GM23248 (cell line): ENCODE results near the gene PTPRN2. TPM values are rescaled to one million over a fixed set of nuclear protein-coding genes. Genes with fewer than 3 reads are reported as not detected.

Experiments
- DNase-seq: peaks from one replicate; pipeline ENCODE4 v3.0.0-alpha.2; 2015
- H2AFZ ChIP-seq: fragments of 200-600 bp; sonication (generic); 2 replicates; pipeline ENCODE4 v1.6.1; 2016; ENCODE audit warnings: antibody characterized with exemption
- H3F3A ChIP-seq: fragments of 200-600 bp; sonication (generic); 2 replicates; pipeline ENCODE4 v1.6.1; 2016; ENCODE audit warnings: mild to moderate bottlenecking, antibody characterized with exemption, mixed run types; ENCODE audit not compliant: insufficient read depth
- H3K27ac ChIP-seq: fragments of 200-600 bp; sonication (generic); 2 replicates; pipeline ENCODE4 v1.5.1; 2016; ENCODE audit warnings: mild to moderate bottlenecking
- H3K27me3 ChIP-seq: fragments of 200-600 bp; sonication (generic); replicated peaks from 2 replicates; pipeline ENCODE4 v1.6.1; 2016; ENCODE audit warnings: mild to moderate bottlenecking; ENCODE audit not compliant: insufficient read depth
- H3K36me3 ChIP-seq: fragments of 200-600 bp; sonication (generic); 2 replicates; pipeline ENCODE4 v1.6.1; 2016; ENCODE audit warnings: low read depth, mild to moderate bottlenecking
- H3K4me1 ChIP-seq: fragments of 200-600 bp; sonication (generic); 2 replicates; pipeline ENCODE4 v1.6.1; 2016; ENCODE audit warnings: mild to moderate bottlenecking; ENCODE audit not compliant: insufficient read depth
- H3K4me2 ChIP-seq: fragments of 200-600 bp; sonication (generic); one replicate; pipeline ENCODE4 v1.6.1; 2016; ENCODE audit warnings: mild to moderate bottlenecking; ENCODE audit not compliant: unreplicated experiment
- H3K4me3 ChIP-seq: fragments of 200-600 bp; sonication (generic); 2 replicates; pipeline ENCODE4 v1.5.1; 2016; ENCODE audit warnings: mild to moderate bottlenecking
- H3K79me2 ChIP-seq: fragments of 200-600 bp; sonication (generic); 2 replicates; pipeline ENCODE4 v1.6.1; 2016; ENCODE audit warnings: mild to moderate bottlenecking; ENCODE audit not compliant: insufficient read depth
- H3K9ac ChIP-seq: fragments of 200-600 bp; sonication (generic); 2 replicates; pipeline ENCODE4 v1.6.1; 2016; ENCODE audit warnings: mild to moderate bottlenecking
- H3K9me2 ChIP-seq: fragments of 200-600 bp; sonication (generic); 2 replicates; pipeline ENCODE4 v1.6.1; 2016; ENCODE audit warnings: mixed run types, mild to moderate bottlenecking, moderate library complexity; ENCODE audit not compliant: insufficient read depth
- H3K9me3 ChIP-seq: fragments of 200-600 bp; sonication (generic); one replicate; pipeline ENCODE4 v1.6.1; 2017; ENCODE audit warnings: low read depth
- H4K20me1 ChIP-seq: fragments of 200-600 bp; sonication (generic); 2 replicates; pipeline ENCODE4 v1.6.0; 2016; ENCODE audit not compliant: insufficient read depth
- EZH2 ChIP-seq: fragments of 200-600 bp; sonication (generic); IDR thresholded peaks from 2 replicates; pipeline ENCODE4 v1.6.1; 2018; ENCODE audit warnings: antibody characterized with exemption, mild to moderate bottlenecking; ENCODE audit not compliant: insufficient read depth, poor library complexity, severe bottlenecking
- EZH2phosphoT487 ChIP-seq: fragments of 200-600 bp; sonication (generic); IDR thresholded peaks from 2 replicates; pipeline ENCODE4 v1.6.1; 2018; ENCODE audit warnings: antibody characterized with exemption, moderate library complexity, mild to moderate bottlenecking, low read depth; ENCODE audit not compliant: insufficient read depth
- WGBS, 2 experiments: methylation state at CpG; one replicate each; pipeline ENCODE4 v1.1.6; 2015 to 2017; ENCODE audit warnings: low lambda C conversion rate in 2 of 2, low coverage in 1 of 2; ENCODE audit errors: missing lambda C conversion rate in 2 of 2; 5-methylcytosine and 5-hydroxymethylcytosine counted together
- in situ Hi-C: fragments of 300-500 bp; cut with MboI; formaldehyde crosslinking; loops from 2 replicates; pipeline ENCODE4 v1.15.0; 2020
- polyA plus RNA-seq: library from polyadenylated mRNA; unstranded; fragments of >200 nt; fragmentation: Nextera tagmentation; extraction: Ambion mirVana; gene quantifications from 2 replicates; pipeline ENCODE4 v1.2.1, GENCODE V29; 2016
- total RNA-seq: library from RNA; depleted of rRNA; stranded (reverse); fragments of >200 nt; shearing (Covaris generic); gene quantifications from 2 replicates; pipeline ENCODE4 v1.2.3, GENCODE V29; 2014

PTPRN2 gene
- total and polyA plus RNA-seq, 2 experiments from 2014 or later, result 0.13 TPM; not detected in 1

GRCh38 chr7:157991351-157991750, 596.3 kb downstream of the PTPRN2 start:
- no peak for DNase-seq
- H4K20me1 ChIP-seq, result no peaks in the 10 kb centered on the region
- no peak for TF ChIP-seq EZH2phosphoT487
- no peak for TF ChIP-seq EZH2
- H3K36me3 ChIP-seq, result no peaks in the 10 kb centered on the region
- no peaks in the 10 kb centered on the region for H3K9me3 ChIP-seq
- no peaks in the 10 kb centered on the region for H3K27me3 ChIP-seq
- H3K4me1 ChIP-seq, result no peaks in the 10 kb centered on the region
- no peaks in the 10 kb centered on the region for H3F3A ChIP-seq
- H2AFZ ChIP-seq, result no peak overlapping the region
- WGBS, 2 experiments, result 9 to 13% methylated on average over 8 to 9 of the region's 9 CpGs
- H3K27ac ChIP-seq, result no peak overlapping the region
- in situ Hi-C loops, result no loop called here
- H3K4me3 ChIP-seq, result no peak overlapping the region
- no peak overlapping the region for H3K4me2 ChIP-seq
- no peaks in the 10 kb centered on the region for H3K79me2 ChIP-seq
- no peaks in the 10 kb centered on the region for H3K9me2 ChIP-seq
- no peak overlapping the region for H3K9ac ChIP-seq

GRCh38 chr7:157990881-157991250, 596.8 kb downstream of the PTPRN2 start:
- DNase-seq, result no peak
- Histone ChIP-seq H3K4me2 (no peak overlapping the region), H3K27me3 (no peaks in the 10 kb centered on the region), H3K79me2 (no peaks in the 10 kb centered on the region), H2AFZ (no peak overlapping the region), H4K20me1 (no peaks in the 10 kb centered on the region), H3K4me1 (no peaks in the 10 kb centered on the region), H3F3A (no peaks in the 10 kb centered on the region), H3K36me3 (no peaks in the 10 kb centered on the region), H3K9ac (no peak overlapping the region), H3K27ac (no peak overlapping the region), H3K9me2 (no peaks in the 10 kb centered on the region), H3K4me3 (no peak overlapping the region), H3K9me3 (no peaks in the 10 kb centered on the region)
- whole genome bisulfite sequencing, 2 experiments, result 14 to 22% methylated on average over 9 of the region's 9 CpGs
- in situ Hi-C loops, result no loop called here
- TF ChIP-seq EZH2, result no peak

- no peak overlapping the region for H3K4me3 ChIP-seq
- H3K9ac ChIP-seq, result no peak overlapping the region
- no peaks in the 10 kb centered on the region for H3K9me2 ChIP-seq
- H3K36me3 ChIP-seq, result no peaks in the 10 kb centered on the region
- H3K27ac ChIP-seq, result no peak overlapping the region
- H2AFZ ChIP-seq, result no peak overlapping the region
- H3K79me2 ChIP-seq, result no peaks in the 10 kb centered on the region
- no peaks in the 10 kb centered on the region for H3K27me3 ChIP-seq
- TF ChIP-seq EZH2 (no peak), EZH2phosphoT487 (no peak)
- in situ Hi-C loops, result no loop called here
- no peaks in the 10 kb centered on the region for H3K4me1 ChIP-seq
- H3K4me2 ChIP-seq, result no peak overlapping the region
- no peaks in the 10 kb centered on the region for H3K9me3 ChIP-seq
- WGBS, 2 experiments, result 38 to 39% methylated on average over 21 of the region's 21 CpGs
- no peaks in the 10 kb centered on the region for H4K20me1 ChIP-seq
- DNase-seq, result no peak
- H3F3A ChIP-seq, result no peaks in the 10 kb centered on the region
Measured at GRCh38 chr7:157990226-157990880, 597.3 kb downstream of the PTPRN2 start.

- no peak for TF ChIP-seq EZH2phosphoT487
- no peak for TF ChIP-seq EZH2
- Histone ChIP-seq H3K9me2 (no peaks in the 10 kb centered on the region), H3K79me2 (no peaks in the 10 kb centered on the region), H3K36me3 (no peaks in the 10 kb centered on the region), H3K27me3 (no peaks in the 10 kb centered on the region), H3K4me2 (no peak overlapping the region), H3F3A (no peaks in the 10 kb centered on the region), H4K20me1 (no peaks in the 10 kb centered on the region), H3K9ac (no peak overlapping the region), H2AFZ (no peak overlapping the region), H3K9me3 (no peaks in the 10 kb centered on the region), H3K27ac (no peak overlapping the region), H3K4me3 (no peak overlapping the region), H3K4me1 (no peaks in the 10 kb centered on the region)
- WGBS, 2 experiments, result 41 to 42% methylated on average over 10 to 13 of the region's 13 CpGs
- DNase-seq, result no peak
- in situ Hi-C loops, result no loop called here
Measured at GRCh38 chr7:157989589-157989988, 598.0 kb downstream of the PTPRN2 start.

GRCh38 chr7:157987906-157988305, 599.7 kb downstream of the PTPRN2 start:
- no peaks in the 10 kb centered on the region for H3K79me2 ChIP-seq
- no peak overlapping the region for H2AFZ ChIP-seq
- no peak overlapping the region for H3K9ac ChIP-seq
- TF ChIP-seq EZH2 (no peak), EZH2phosphoT487 (no peak)
- H3K4me2 ChIP-seq, result no peak overlapping the region
- no peak overlapping the region for H3K27ac ChIP-seq
- H3K27me3 ChIP-seq, result no peaks in the 10 kb centered on the region
- no peaks in the 10 kb centered on the region for H3K36me3 ChIP-seq
- H3K4me1 ChIP-seq, result no peaks in the 10 kb centered on the region
- DNase-seq, result no peak
- in situ Hi-C loops, result no loop called here
- WGBS, 2 experiments, result 28 to 30% methylated on average over 10 of the region's 10 CpGs
- H3K9me3 ChIP-seq, result no peaks in the 10 kb centered on the region
- no peak overlapping the region for H3K4me3 ChIP-seq
- no peaks in the 10 kb centered on the region for H3K9me2 ChIP-seq
- H4K20me1 ChIP-seq, result no peaks in the 10 kb centered on the region
- no peaks in the 10 kb centered on the region for H3F3A ChIP-seq
